Liver (tissue), 9 donors: ENCODE results near the gene APBA2. TPM values are rescaled to one million over a fixed set of nuclear protein-coding genes. Genes with fewer than 3 reads are reported as not detected.

Experiments
- DNase-seq: peaks from one replicate; pipeline ENCODE4 v3.0.0-alpha.2; 2017; ENCODE audit warnings: low spot score
- H3K27ac ChIP-seq, 2 donors: one replicate each; pipeline ENCODE4 v1.7.0; 2013; ENCODE audit warnings: inconsistent platforms in 2 of 2, low read length in 2 of 2, control low read depth in 1 of 2, low read depth in 1 of 2, mild to moderate bottlenecking in 1 of 2
- H3K27me3 ChIP-seq, 4 donors: one replicate each; pipeline versions ENCODE4 v1.6.1 to v1.7.0; 2013; ENCODE audit warnings: low read length in 3 of 4, inconsistent platforms in 1 of 4, mild to moderate bottlenecking in 1 of 4, moderate library complexity in 1 of 4; ENCODE audit not compliant: control insufficient read depth in 4 of 4, insufficient read depth in 4 of 4
- H3K36me3 ChIP-seq, 4 donors: one replicate each; pipeline versions ENCODE4 v1.6.1 to v1.7.0; 2013; ENCODE audit warnings: low read length in 3 of 4, mild to moderate bottlenecking in 3 of 4, low read depth in 1 of 4, moderate library complexity in 1 of 4; ENCODE audit not compliant: control insufficient read depth in 4 of 4, insufficient read depth in 3 of 4
- H3K4me1 ChIP-seq, 4 donors: one replicate each; pipeline versions ENCODE4 v1.6.1 to v1.7.0; 2013; ENCODE audit warnings: low read length in 3 of 4, mild to moderate bottlenecking in 3 of 4, moderate library complexity in 1 of 4; ENCODE audit not compliant: control insufficient read depth in 4 of 4, insufficient read depth in 4 of 4
- H3K4me3 ChIP-seq, 3 donors: one replicate each; pipeline versions ENCODE4 v1.6.1 to v1.7.0; 2013; ENCODE audit warnings: low read length in 3 of 3, control low read depth in 1 of 3, low read depth in 1 of 3, mild to moderate bottlenecking in 1 of 3
- H3K9ac ChIP-seq, 2 donors: one replicate each; pipeline ENCODE4 v1.7.0; 2013; ENCODE audit warnings: low read length in 2 of 2, mild to moderate bottlenecking in 2 of 2, moderate library complexity in 2 of 2, control low read depth in 1 of 2, low read depth in 1 of 2
- H3K9me3 ChIP-seq, 4 donors: one replicate each; pipeline versions ENCODE4 v1.6.1 to v1.7.0; 2013; ENCODE audit warnings: low read length in 3 of 4; ENCODE audit not compliant: control insufficient read depth in 4 of 4
- CTCF ChIP-seq: fragments of 150-350 bp; IDR thresholded peaks from 2 replicates; pipeline ENCODE4 v1.5.1; 2017; ENCODE audit warnings: improper control_type of control experiment, low read depth, low read length; ENCODE audit not compliant: missing input control
- FOXA1 ChIP-seq: IDR thresholded peaks from 2 replicates; pipeline ENCODE4 v1.6.1; 2016; ENCODE audit warnings: antibody characterized with exemption
- FOXA2 ChIP-seq: IDR thresholded peaks from 2 replicates; pipeline ENCODE4 v1.6.1; 2016; ENCODE audit warnings: antibody characterized with exemption
- GABPA ChIP-seq, 2 donors: IDR thresholded peaks in 1 of 2; conservative IDR thresholded peaks in 1 of 2; 2 replicates each; pipeline ENCODE4 v1.6.1; 2016; ENCODE audit warnings: antibody characterized with exemption in 2 of 2, mild to moderate bottlenecking in 1 of 2, moderate library complexity in 1 of 2
- HNF4A ChIP-seq, 2 donors: conservative IDR thresholded peaks; 2 replicates each; pipeline ENCODE4 v1.6.1; 2016; ENCODE audit warnings: antibody characterized with exemption in 2 of 2, mild to moderate bottlenecking in 2 of 2
- HNF4G ChIP-seq: IDR thresholded peaks from 2 replicates; pipeline ENCODE4 v1.6.1; 2016; ENCODE audit warnings: antibody characterized with exemption
- JUND ChIP-seq, 2 donors: IDR thresholded peaks; 2 replicates each; pipeline ENCODE4 v1.6.1; 2016; ENCODE audit warnings: antibody characterized with exemption in 2 of 2
- MAX ChIP-seq: IDR thresholded peaks from 2 replicates; pipeline ENCODE4 v1.6.1; 2016; ENCODE audit warnings: antibody characterized with exemption
- NR2F2 ChIP-seq: IDR thresholded peaks from 2 replicates; pipeline ENCODE4 v1.6.1; 2016; ENCODE audit warnings: antibody characterized with exemption
- RAD21 ChIP-seq, 2 donors: IDR thresholded peaks; 2 replicates each; pipeline ENCODE4 v1.6.1; 2016; ENCODE audit warnings: antibody characterized with exemption in 2 of 2, mild to moderate bottlenecking in 2 of 2
- REST ChIP-seq: IDR thresholded peaks from 2 replicates; pipeline ENCODE4 v1.6.1; 2016; ENCODE audit warnings: antibody characterized with exemption, mild to moderate bottlenecking
- SP1 ChIP-seq: IDR thresholded peaks from 2 replicates; pipeline ENCODE4 v1.6.1; 2018; ENCODE audit warnings: antibody characterized with exemption, mild to moderate bottlenecking
- TAF1 ChIP-seq: conservative IDR thresholded peaks from 2 replicates; pipeline ENCODE4 v1.6.1; 2016; ENCODE audit warnings: antibody characterized with exemption, mild to moderate bottlenecking
- YY1 ChIP-seq: IDR thresholded peaks from 2 replicates; pipeline ENCODE4 v1.6.1; 2016; ENCODE audit warnings: antibody characterized with exemption, mild to moderate bottlenecking
- WGBS: extraction: QIAGEN DNeasy Blood & Tissue Kit; methylation state at CpG from one replicate; pipeline ENCODE4 v1.1.7; 2013; 5-methylcytosine and 5-hydroxymethylcytosine counted together
- polyA plus RNA-seq, 2 donors: library from polyadenylated mRNA; stranded (reverse) in 1 of 2; unstranded in 1 of 2; fragments of 200-250 nt in 1 of 2; fragments of >200 nt in 1 of 2; fragmentation: Nextera tagmentation in 1 of 2; extraction: Ambion mirVana in 1 of 2; gene quantifications; one replicate each; pipeline versions ENCODE4 v1.2.1 to v1.2.3, GENCODE V29; 2013 to 2015
- total RNA-seq, 2 donors: library from RNA; depleted of rRNA; stranded (reverse); fragments of >200 nt; gene quantifications; one replicate each; pipeline ENCODE4 v1.2.3, GENCODE V29; 2014
- TF ChIP-seq, protein P1 (sequence below): IDR thresholded peaks from 2 replicates; pipeline ENCODE4 v1.6.1; 2016; ENCODE audit warnings: antibody characterized with exemption
- TF ChIP-seq, protein P2 (sequence below): IDR thresholded peaks from 2 replicates; pipeline ENCODE4 v1.6.1; 2016; ENCODE audit warnings: antibody characterized with exemption
- donor health status: healthy.
- donor health status: healthy.
- donor health status: healthy.
- donor health status: healthy.
- donor health status: healthy.

Gene APBA2
- total and polyA plus RNA-seq, 4 donors, result 0.38 to 2.9 (median 1.7) TPM

GRCh38 chr15:29120593-29121368 lies 235.0 kb downstream of the APBA2 start:
- TF ChIP-seq SP1 (no peak), FOXA1 (no peak), NR2F2 (no peak), RAD21 (IDR thresholded peaks at IDR 0.05) (no peak), MAX (no peak), YY1 (no peak), JUND (IDR thresholded peaks at IDR 0.05) (no peak), HNF4G (no peak), TAF1 (no peak), FOXA2 (no peak), GABPA (IDR thresholded peaks at IDR 0.05 in 1 of 2, conservative IDR thresholded peaks at IDR 0.05 in 1 of 2) (no peak), HNF4A (conservative IDR thresholded peaks at IDR 0.05) (no peak), REST (no peak), CTCF (no peak)
- TF ChIP-seq, protein P1, sequence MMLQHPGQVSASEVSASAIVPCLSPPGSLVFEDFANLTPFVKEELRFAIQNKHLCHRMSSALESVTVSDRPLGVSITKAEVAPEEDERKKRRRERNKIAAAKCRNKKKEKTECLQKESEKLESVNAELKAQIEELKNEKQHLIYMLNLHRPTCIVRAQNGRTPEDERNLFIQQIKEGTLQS, result no peak
- TF ChIP-seq, protein P2, sequence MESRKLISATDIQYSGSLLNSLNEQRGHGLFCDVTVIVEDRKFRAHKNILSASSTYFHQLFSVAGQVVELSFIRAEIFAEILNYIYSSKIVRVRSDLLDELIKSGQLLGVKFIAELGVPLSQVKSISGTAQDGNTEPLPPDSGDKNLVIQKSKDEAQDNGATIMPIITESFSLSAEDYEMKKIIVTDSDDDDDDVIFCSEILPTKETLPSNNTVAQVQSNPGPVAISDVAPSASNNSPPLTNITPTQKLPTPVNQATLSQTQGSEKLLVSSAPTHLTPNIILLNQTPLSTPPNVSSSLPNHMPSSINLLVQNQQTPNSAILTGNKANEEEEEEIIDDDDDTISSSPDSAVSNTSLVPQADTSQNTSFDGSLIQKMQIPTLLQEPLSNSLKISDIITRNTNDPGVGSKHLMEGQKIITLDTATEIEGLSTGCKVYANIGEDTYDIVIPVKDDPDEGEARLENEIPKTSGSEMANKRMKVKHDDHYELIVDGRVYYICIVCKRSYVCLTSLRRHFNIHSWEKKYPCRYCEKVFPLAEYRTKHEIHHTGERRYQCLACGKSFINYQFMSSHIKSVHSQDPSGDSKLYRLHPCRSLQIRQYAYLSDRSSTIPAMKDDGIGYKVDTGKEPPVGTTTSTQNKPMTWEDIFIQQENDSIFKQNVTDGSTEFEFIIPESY, result no peak
- Histone ChIP-seq H3K27me3 (no peaks in the 10 kb centered on the region), H3K36me3 (no peaks in the 10 kb centered on the region), H3K9ac (no peak overlapping the region), H3K4me1 (no peaks in the 10 kb centered on the region), H3K9me3 (no peaks in the 10 kb centered on the region), H3K4me3 (no peak overlapping the region), H3K27ac (no peak overlapping the region)
- DNase-seq, result no peak
- WGBS, result 92% methylated on average over 20 of the region's 20 CpGs

GRCh38 chr15:29121369-29121656 lies 235.5 kb downstream of the APBA2 start:
- Histone ChIP-seq H3K4me3 (no peak overlapping the region), H3K27ac (no peak overlapping the region), H3K27me3 (no peaks in the 10 kb centered on the region), H3K9ac (no peak overlapping the region), H3K4me1 (no peaks in the 10 kb centered on the region), H3K36me3 (no peaks in the 10 kb centered on the region), H3K9me3 (no peaks in the 10 kb centered on the region)
- WGBS, result 82% methylated on average over 7 of the region's 7 CpGs
- DNase-seq, result no peak
- TF ChIP-seq MAX (no peak), HNF4G (no peak), REST (no peak), HNF4A (conservative IDR thresholded peaks at IDR 0.05) (no peak), TAF1 (no peak), RAD21 (IDR thresholded peaks at IDR 0.05) (no peak), FOXA1 (no peak)
- TF ChIP-seq, protein P2, result no peak
